ENCODE data around the gene WDR82.

Gene WDR82

GRCh38 chr3:52236424-52236886, 42.0 kb downstream of the WDR82 start:
- DNase-seq = no peak

GRCh38 chr3:52234516-52235447, 43.7 kb downstream of the WDR82 start:
- no peak for DNase-seq

GRCh38 chr3:52233968-52234367, 44.5 kb downstream of the WDR82 start:
- DNase-seq = no peak

GRCh38 chr3:52233108-52233591, 45.3 kb downstream of the WDR82 start:
- no peak for DNase-seq

- DNase-seq = no peak
Observed at GRCh38 chr3:52232279-52233107, 46.0 kb downstream of the WDR82 start.

- DNase-seq = no peak
Observed at GRCh38 chr3:52231502-52232278, 46.8 kb downstream of the WDR82 start.

- no peak for DNase-seq
Observed at GRCh38 chr3:52230889-52231499, 47.5 kb downstream of the WDR82 start.

- DNase-seq = no peak
Observed at GRCh38 chr3:52230461-52230860, 48.0 kb downstream of the WDR82 start.

GRCh38 chr3:52229656-52230055, 48.8 kb downstream of the WDR82 start:
- no peak for DNase-seq

- no peak for DNase-seq
Observed at GRCh38 chr3:52228751-52229291, 49.6 kb downstream of the WDR82 start.

- no peak for DNase-seq
Observed at GRCh38 chr3:52228266-52228665, 50.2 kb downstream of the WDR82 start.

GRCh38 chr3:52227766-52228165, 50.7 kb downstream of the WDR82 start:
- DNase-seq = no peak

GRCh38 chr3:52227117-52227516, 51.3 kb downstream of the WDR82 start:
- no peak for DNase-seq

- no peak for DNase-seq
Observed at GRCh38 chr3:52226229-52226817, 52.1 kb downstream of the WDR82 start.

- no peak for DNase-seq
Observed at GRCh38 chr3:52225452-52226228, 52.8 kb downstream of the WDR82 start, which contains the start of gene TLR9. Gene TLR9, minus strand, starts transcription at chr3:52225645. Its CDS starts 116 bp downstream, at chr3:52225529.

- no peak for DNase-seq
Observed at GRCh38 chr3:52223449-52224408, 54.7 kb downstream of the WDR82 start.

GRCh38 chr3:52222319-52223221, 55.9 kb downstream of the WDR82 start:
- DNase-seq = no peak

Measured in SW 1271 (cell line).